ENCODE measurements around the gene ZNF747.

- TF ChIP-seq CTCF (conservative IDR thresholded peaks at IDR 0.05) (no peak), EZH2 (IDR thresholded peaks at IDR 0.05; ENCODE audit: low read depth) (no peak)
These were observed 17.1 kb upstream of the ZNF747 start for GRCh38 chr16:30551781-30552180.

All from PC-9 (cell line).